HG02885 (cell line): Measurements from ENCODE around the gene BMERB1.
"Not testable (repeated sequence)": the region's sequence is repeated elsewhere in the genome, so short reads cannot be mapped to it uniquely, and the experiment has no call there.

Experiments used
- ATAC-seq: cut with Tn5 transposase; IDR thresholded peaks from one replicate; pipeline ENCODE4 v1.9.1; 2021; ENCODE audit warnings: mild to moderate bottlenecking; ENCODE audit not compliant: unreplicated experiment, poor library complexity

Gene BMERB1

DNA sequence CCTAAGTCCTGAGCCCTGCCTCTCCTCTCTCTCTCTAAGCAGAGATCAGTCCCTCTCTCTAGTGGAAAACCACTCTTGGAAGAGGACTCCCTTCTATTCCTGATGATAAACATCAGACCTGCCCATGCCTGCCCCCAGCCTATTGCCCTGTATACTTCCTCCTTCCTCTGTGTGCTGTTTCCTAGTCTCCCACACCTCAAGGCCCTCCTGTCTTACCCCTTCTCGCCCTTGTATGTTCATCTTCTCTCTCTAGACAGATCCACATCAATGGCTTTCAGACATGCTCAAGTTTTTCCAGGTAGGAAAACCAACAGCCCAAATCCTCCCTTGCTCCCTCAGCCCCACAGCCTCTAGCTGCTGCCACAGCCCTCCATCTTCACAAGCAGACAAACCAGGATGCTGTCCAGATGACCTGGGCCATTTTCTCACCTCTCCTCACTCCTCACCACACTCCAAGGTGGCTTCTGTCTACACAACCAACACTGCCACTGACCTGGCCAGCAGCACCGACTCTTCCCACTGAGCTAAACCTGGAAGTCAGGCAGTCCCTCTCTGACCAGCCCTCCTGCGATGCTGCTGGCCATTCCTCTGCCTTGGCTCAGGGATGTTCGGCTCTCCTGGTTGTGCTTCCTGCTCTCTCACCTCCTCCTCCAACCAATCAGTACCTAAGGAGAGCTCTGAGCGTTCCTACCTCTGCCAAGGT is 172.3 kb downstream of the BMERB1 start:
- ATAC-seq = no peak

- ATAC-seq = not testable (repeated sequence)
These were observed 172.9 kb downstream of the BMERB1 start for GRCh38 chr16:15607221-15607699.

GRCh38 chr16:15607700-15608396 is 173.5 kb downstream of the BMERB1 start:
- ATAC-seq = no peak

GRCh38 chr16:15608398-15609285 is 174.3 kb downstream of the BMERB1 start:
- ATAC-seq = no peak

DNA sequence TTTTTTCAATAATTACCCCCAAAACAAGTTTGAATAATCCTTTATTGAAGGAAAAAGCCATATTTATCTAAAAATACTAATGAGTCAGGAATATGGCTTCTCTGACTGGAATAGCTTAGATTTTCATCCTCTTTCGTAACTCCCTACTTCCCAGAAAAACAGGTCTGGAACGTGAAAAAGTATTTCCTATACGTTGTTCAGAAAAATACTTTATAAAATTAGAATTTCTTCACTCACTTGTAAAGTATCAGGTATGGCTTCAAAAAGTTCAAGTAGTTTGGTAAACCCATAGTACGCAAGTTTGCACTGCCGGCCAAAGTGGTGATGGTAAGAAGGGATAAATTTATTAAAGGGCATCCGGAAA is 174.9 kb downstream of the BMERB1 start:
- no peak for ATAC-seq

GRCh38 chr16:15610369-15610871 is 176.0 kb downstream of the BMERB1 start:
- no peak for ATAC-seq

- no peak for ATAC-seq
These were observed 177.2 kb downstream of the BMERB1 start for GRCh38 chr16:15611610-15612009.

DNA sequence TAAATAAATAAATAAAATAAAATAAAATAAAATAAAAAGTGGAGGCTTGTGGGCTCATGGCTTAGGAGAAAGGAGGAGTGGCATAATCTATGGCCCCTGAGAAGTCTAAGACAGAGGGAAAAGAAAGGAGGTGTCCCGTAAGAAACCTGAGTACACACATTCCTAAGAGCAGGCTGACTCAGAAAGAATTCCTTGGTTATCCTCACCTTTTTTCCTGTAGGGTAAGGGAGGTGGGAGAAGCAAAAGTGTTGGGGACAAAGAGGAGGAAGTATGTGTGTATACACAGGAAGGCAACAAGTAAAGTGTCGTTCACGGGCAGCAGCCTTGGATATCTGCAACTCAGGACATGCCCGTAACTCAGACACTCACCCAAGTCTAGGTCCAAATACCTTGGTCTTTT is 179.3 kb downstream of the BMERB1 start:
- no peak for ATAC-seq

DNA sequence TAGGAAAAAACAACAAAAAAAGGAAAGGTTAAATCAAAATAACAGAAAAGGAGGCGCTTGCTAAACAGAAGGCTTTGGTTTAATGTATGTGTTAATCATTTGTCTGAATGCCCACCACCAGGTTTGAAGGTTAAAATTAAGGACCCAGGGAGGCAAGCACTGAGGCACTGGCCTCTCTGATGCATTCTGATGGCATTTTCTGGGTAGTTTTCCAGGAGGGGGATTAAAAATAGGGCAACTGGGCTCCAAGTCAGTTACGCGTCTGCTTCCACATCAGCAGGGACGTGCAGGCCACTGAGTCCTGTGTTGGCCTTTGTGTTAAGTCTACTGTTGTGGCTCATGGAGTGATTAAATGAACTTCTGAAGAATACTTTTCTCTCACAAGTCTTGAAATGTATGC is 181.6 kb downstream of the BMERB1 start:
- ATAC-seq = no peak

GRCh38 chr16:15616475-15617165 is 182.2 kb downstream of the BMERB1 start:
- no peak for ATAC-seq

- ATAC-seq = no peak
These were observed 183.5 kb downstream of the BMERB1 start for GRCh38 chr16:15617901-15618300.

DNA sequence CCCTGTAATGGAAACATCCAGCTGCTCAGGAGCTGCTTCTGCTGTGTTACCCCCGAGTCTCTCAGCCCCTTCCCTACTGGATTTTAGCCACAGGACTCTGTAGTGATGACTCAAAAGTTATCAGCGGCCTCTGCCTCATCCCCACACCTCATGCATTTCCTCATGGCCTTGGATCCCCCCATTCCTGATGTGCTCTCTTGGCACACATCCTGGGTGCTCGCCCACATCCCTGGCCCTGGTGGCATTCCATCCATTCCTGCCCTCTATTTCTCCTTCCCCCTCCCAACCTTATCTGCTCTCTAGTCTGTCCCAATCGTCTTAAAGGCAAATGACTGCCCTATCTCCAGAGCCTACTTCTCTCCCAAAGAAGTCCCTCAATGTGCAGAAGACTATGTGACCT is 184.0 kb downstream of the BMERB1 start:
- no peak for ATAC-seq

GRCh38 chr16:15620611-15621195 is 186.3 kb downstream of the BMERB1 start:
- no peak for ATAC-seq

- ATAC-seq = no peak
These were observed 187.1 kb downstream of the BMERB1 start for GRCh38 chr16:15621456-15621855.

DNA sequence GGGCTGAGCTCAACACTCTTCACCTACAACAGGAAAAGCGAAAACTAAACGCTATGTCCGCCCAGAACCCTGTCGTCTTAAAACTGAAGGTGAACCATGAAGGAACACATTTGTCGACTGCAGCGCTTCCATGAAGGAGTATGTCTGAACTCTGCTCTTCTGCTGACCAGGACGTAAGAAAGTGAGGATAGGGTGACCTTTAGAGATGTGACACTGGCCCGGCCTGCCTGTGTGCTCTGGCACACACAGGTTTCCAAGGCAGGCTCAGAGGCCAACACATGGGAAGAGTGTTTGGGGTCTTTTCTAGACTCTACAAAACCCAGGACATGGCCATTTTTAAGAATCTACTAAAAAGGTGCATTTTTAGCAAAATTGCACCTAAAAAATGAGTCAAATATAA is 187.5 kb downstream of the BMERB1 start:
- no peak for ATAC-seq

DNA sequence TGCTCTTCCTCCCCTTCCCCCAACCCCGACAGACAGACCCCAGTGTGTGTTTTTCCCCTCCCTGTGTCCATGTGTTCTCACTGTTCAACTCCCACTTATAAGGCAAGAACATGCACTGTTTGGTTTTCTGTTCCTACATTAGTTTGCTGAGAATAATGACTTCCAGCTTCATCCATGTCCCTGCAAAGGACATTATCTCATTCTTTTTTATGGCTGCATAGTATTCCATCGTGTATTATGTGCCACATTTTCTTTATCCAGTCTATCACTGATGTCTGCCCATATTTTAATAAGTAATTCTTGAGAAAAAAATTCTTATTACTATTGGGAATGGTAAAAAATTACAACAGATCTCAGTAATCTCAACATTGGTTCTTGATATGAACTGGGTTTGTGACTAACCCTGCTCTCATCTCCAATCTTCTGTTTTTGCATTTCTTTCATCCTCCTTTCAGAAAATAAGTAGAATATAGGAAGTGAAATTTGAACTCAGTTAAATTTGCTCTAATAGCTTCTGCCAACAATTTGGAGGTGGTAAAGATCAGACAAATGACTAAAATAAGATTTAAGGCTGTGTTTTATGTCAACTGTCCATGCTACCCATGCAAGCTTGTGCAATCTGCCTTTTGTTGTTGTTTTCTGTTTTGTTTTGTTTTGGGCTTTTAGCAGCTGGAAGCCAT is 197.5 kb downstream of the BMERB1 start:
- ATAC-seq = no peak

GRCh38 chr16:15635926-15636325 is 201.5 kb downstream of the BMERB1 start:
- ATAC-seq = no peak

GRCh38 chr16:15636392-15636873 is 202.0 kb downstream of the BMERB1 start:
- peak; percentile 46 for ATAC-seq
